Mesodermal cell (in vitro differentiated cells): ENCODE measurements around the gene PUDP. TPM values are rescaled to one million over a fixed set of nuclear protein-coding genes. Genes with fewer than 3 reads are reported as not detected.
"Not testable (repeated sequence)": the region's sequence is repeated elsewhere in the genome, so short reads cannot be mapped to it uniquely, and the experiment has no call there.

Source experiments
- H3K27ac ChIP-seq: 2 replicates; pipeline ENCODE4 v1.7.0; 2013; ENCODE audit warnings: mild to moderate bottlenecking, low read depth, low read length, moderate library complexity; ENCODE audit not compliant: severe bottlenecking
- H3K36me3 ChIP-seq: 2 replicates; pipeline ENCODE4 v1.7.1; 2013; ENCODE audit warnings: mild to moderate bottlenecking, low read length, moderate library complexity; ENCODE audit not compliant: control insufficient read depth, insufficient read depth
- H3K4me1 ChIP-seq: one replicate; pipeline ENCODE4 v1.7.1; 2013; ENCODE audit warnings: mild to moderate bottlenecking, low read length; ENCODE audit not compliant: insufficient read depth, control insufficient read depth, poor library complexity, severe bottlenecking
- H3K4me3 ChIP-seq: 2 replicates; pipeline ENCODE4 v1.7.0; 2013; ENCODE audit warnings: low read length, control low read depth, mild to moderate bottlenecking; ENCODE audit not compliant: insufficient read depth, poor library complexity, severe bottlenecking; ENCODE audit errors: extremely low read depth
- H3K9me3 ChIP-seq: 2 replicates; pipeline ENCODE4 v1.7.1; 2013; ENCODE audit warnings: mild to moderate bottlenecking, low read length, moderate library complexity; ENCODE audit not compliant: control insufficient read depth
- WGBS, 2 experiments: methylation state at CpG; one replicate each; pipeline ENCODE4 v1.1.5; 2013; ENCODE audit warnings: missing lambda C conversion rate in 2 of 2; ENCODE audit not compliant: insufficient coverage in 2 of 2; 5-methylcytosine and 5-hydroxymethylcytosine counted together
- polyA plus RNA-seq, 2 experiments: library from polyadenylated mRNA; stranded (reverse); fragments of 50-300 nt; gene quantifications; one replicate each; pipeline ENCODE4 v1.2.3, GENCODE V29; 2013

The PUDP gene
- polyA plus RNA-seq (2013, experiment 1 of 2) = 22.2 TPM
- polyA plus RNA-seq (2013, experiment 2 of 2) = 21.8 TPM

DNA sequence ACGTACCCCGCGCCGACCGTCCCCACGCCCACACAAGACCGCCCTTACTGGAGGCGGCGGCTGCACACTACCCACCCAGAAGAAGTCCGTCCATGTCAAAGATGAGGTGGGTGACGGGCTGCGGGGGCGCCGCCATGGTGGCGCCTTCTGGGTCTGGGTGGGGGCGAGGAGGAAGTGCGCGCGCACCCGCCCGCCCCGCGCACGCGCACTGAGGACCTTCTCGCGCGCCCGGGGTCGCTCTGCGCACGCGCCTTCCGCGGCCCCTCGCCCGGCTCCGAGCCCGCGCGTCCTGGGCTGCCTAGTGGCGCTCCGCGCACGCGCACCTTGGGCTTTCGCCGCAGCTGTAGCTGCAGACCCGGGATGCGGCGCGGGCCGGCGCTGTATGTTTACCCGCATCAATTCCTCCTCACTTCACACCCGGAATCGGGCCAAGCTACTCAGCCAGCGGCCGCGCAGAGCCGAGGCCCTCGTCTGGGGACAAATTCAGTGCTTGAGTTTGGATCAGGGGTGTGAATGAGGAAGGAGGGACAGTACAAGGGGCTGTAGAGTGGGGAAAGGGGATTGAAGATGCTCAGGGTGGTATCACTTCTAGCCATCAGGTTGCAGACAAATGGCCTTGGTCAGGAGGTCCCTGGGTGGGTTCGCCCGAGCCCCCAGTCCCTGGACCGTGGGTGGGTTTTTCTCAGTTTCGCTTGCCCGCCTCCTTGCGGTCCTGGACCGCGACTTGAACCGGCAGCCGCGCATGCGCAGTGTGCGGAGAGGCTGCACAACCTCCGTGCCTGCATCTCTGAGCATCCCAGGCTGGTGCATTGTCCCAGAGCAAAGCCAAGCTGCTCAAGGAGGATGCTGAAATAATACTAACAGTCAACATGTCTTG, at the start of gene PUDP:
Gene PUDP (minus strand): TSS at position 176 of the 877 bp plus-strand sequence. CDS start 40 bp downstream, at position 136.
- no peaks in the 10 kb centered on the region for H3K36me3 ChIP-seq
- peak within 1 kb of the TSS; percentile 54 for H3K4me3 ChIP-seq
- 0 to 1% methylated on average over 10 to 33 of the region's 76 CpGs for WGBS, 2 experiments
- H3K9me3 ChIP-seq = no peaks in the 10 kb centered on the region
- no peaks in the 10 kb centered on the region for H3K4me1 ChIP-seq
- H3K27ac ChIP-seq = peak within 1 kb of the TSS; percentile 69

DNA sequence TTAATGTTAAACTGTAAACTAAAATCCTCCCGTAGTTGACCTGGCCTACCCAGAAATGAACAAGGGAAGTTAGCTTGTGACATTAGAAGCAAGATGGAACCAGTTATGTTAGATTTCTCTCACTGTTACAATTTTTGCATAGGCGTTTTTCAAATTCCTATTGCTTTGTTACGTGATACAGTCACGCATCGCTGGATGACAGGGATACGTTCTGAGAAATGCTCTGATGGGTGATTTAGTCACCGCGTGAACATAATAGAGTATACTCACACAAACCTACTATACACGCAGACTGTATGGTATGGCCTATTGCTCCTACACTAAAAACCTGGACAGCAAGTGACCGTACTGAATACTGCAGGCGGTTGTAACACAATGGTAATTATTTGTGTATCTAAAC, 46.7 kb upstream of the PUDP start:
- H3K4me3 ChIP-seq = no peak overlapping the region
- H3K27ac ChIP-seq = no peak overlapping the region
- no peaks in the 10 kb centered on the region for H3K36me3 ChIP-seq
- no peaks in the 10 kb centered on the region for H3K4me1 ChIP-seq
- no peaks in the 10 kb centered on the region for H3K9me3 ChIP-seq
- WGBS, 2 experiments = no CpG with 5 or more reads among the region's 11 CpGs

- H3K36me3 ChIP-seq = no peaks in the 10 kb centered on the region
- H3K27ac ChIP-seq = no peak overlapping the region
- H3K4me1 ChIP-seq = no peaks in the 10 kb centered on the region
- no peak overlapping the region for H3K4me3 ChIP-seq
- no peaks in the 10 kb centered on the region for H3K9me3 ChIP-seq
- WGBS, 2 experiments = no CpG with 5 or more reads among the region's 7 CpGs
Measured at GRCh38 chrX:7192871-7193270, 44.9 kb upstream of the PUDP start.

DNA sequence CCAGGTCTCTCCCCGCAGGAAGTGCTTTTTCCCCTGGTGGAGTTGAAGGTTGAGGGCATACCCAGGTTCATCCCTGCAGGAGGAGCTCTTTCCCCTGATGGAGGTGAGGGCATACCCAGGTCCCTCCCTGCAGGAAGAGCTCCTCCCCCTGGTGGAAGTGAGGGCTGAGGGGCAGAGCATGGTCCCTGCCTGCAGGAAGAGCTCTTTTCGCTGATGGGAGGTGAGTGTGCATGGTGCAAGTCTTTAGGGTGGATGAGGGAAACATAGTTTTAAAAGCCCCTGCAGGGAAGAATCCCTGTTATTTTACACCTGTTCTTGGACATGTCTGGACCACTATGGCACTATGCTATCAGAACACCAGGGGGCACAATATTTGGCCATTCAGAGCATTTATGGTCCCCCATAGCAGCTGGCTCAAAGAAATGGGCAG, 43.7 kb upstream of the PUDP start:
- WGBS, 2 experiments = 80 to 83% methylated on average over 1 of the region's 2 CpGs
- no peaks in the 10 kb centered on the region for H3K36me3 ChIP-seq
- no peak overlapping the region for H3K4me3 ChIP-seq
- H3K9me3 ChIP-seq = no peaks in the 10 kb centered on the region
- H3K27ac ChIP-seq = no peak overlapping the region
- no peaks in the 10 kb centered on the region for H3K4me1 ChIP-seq

DNA sequence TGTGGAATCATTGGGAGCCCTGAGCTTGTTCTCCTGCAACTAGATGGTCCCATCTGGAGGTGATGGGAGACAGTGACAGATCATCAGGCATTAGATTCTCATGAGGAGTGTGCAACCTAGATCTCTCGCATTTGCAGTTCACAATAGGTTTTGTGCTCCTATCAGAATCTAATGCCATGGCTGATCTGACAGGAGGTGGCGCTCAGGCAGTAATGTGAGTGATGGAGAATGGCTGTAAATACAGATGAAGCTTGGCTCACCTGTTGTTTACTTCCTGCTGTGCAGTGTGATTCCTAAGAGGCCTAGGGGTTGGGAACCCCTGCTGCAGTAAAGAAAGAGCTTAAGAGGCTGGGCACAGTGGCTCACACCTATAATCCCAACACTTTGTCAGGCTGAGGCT, 42.2 kb upstream of the PUDP start:
- Histone ChIP-seq H3K4me1 (no peaks in the 10 kb centered on the region), H3K36me3 (no peaks in the 10 kb centered on the region), H3K4me3 (no peak overlapping the region), H3K9me3 (no peaks in the 10 kb centered on the region), H3K27ac (no peak overlapping the region)
- 80 to 100% methylated on average over 1 of the region's 2 CpGs for WGBS, 2 experiments

DNA sequence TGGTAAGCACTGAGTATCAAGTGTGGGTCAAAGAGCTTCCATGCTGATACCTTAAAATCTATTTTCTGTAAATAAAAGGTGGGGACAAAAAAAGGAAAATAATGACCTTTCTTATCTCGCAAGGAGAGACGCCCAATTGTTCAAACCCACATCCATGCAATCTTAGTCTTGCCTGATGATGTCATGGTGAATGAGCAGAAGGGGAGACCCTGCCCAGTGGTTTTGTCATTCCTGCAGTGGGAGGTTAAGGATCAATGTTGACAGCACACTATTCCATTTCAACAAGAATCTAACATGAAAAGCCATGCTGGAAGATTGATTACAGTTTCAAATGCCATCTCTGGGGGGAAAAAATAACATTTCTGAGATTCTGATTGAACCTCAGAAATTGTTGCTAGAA, 40.7 kb upstream of the PUDP start:
- no peak overlapping the region for H3K27ac ChIP-seq
- no peaks in the 10 kb centered on the region for H3K4me1 ChIP-seq
- no peak overlapping the region for H3K4me3 ChIP-seq
- no peaks in the 10 kb centered on the region for H3K36me3 ChIP-seq
- no peaks in the 10 kb centered on the region for H3K9me3 ChIP-seq
- WGBS, 2 experiments = no CpG with 5 or more reads among the region's 2 CpGs

- no peaks in the 10 kb centered on the region for H3K9me3 ChIP-seq
- H3K4me1 ChIP-seq = no peaks in the 10 kb centered on the region
- no peak overlapping the region for H3K27ac ChIP-seq
- no peaks in the 10 kb centered on the region for H3K36me3 ChIP-seq
- 100% methylated on average over 1 of the region's 3 CpGs for WGBS, 2 experiments
- no peak overlapping the region for H3K4me3 ChIP-seq
Measured at GRCh38 chrX:7184816-7185215, 36.9 kb upstream of the PUDP start.

DNA sequence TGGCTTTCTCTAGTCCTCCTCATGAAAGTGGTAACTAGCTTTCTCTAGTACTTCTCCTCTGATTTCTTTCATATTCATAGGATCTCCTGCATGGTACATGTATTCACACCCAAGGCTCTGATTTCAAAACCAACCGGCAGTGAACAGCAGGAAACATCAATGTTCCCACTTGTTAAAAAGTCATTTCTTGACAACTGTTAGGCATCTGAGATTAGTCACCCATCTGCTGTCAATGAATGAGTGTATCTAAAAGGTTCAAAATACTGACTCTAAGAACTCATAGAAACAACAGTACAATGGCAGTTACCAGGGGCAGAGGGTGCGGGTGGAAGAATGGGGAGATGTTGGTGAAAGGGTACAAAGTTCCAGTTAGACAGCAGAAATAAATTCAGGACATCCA, 31.5 kb upstream of the PUDP start:
- no peaks in the 10 kb centered on the region for H3K4me1 ChIP-seq
- H3K4me3 ChIP-seq = no peak overlapping the region
- no peak overlapping the region for H3K27ac ChIP-seq
- H3K36me3 ChIP-seq = no peaks in the 10 kb centered on the region
- no peaks in the 10 kb centered on the region for H3K9me3 ChIP-seq
- WGBS, 2 experiments = no CpG with 5 or more reads among the region's 2 CpGs

GRCh38 chrX:7178859-7179258, 30.9 kb upstream of the PUDP start:
- H3K27ac ChIP-seq, H3K4me3 ChIP-seq, H3K36me3 ChIP-seq, H3K9me3 ChIP-seq, H3K4me1 ChIP-seq: not testable (repeated sequence)
- WGBS, 2 experiments = no CpG with 5 or more reads among the region's 2 CpGs

- no peaks in the 10 kb centered on the region for H3K4me1 ChIP-seq
- H3K4me3 ChIP-seq = no peak overlapping the region
- H3K27ac ChIP-seq = no peak overlapping the region
- no peaks in the 10 kb centered on the region for H3K36me3 ChIP-seq
- H3K9me3 ChIP-seq = no peaks in the 10 kb centered on the region
- WGBS, 2 experiments = no CpG with 5 or more reads among the region's 3 CpGs
Measured at GRCh38 chrX:7170898-7171297, 22.9 kb upstream of the PUDP start.

DNA sequence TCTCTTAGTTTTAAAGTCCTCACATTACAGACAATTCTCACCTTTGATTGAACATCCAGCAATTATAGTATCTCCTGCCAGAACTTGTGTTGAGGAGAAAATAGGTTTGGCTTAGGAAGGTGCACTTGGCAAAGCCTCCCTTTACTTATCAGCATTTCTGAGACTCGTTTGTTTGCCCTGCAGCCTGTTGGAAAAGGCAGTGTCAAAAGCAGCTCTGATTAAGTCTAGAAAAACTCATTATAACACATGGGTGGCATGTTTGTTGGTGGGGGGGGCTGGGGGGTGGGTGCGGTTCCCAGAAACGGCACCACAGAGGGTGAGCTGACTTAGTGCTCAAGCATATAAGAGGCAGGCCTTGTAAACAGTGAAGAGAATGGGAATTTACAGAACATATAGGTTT, 21.7 kb upstream of the PUDP start:
- no CpG with 5 or more reads among the region's 3 CpGs for WGBS, 2 experiments
- no peaks in the 10 kb centered on the region for H3K9me3 ChIP-seq
- no peaks in the 10 kb centered on the region for H3K4me1 ChIP-seq
- no peak overlapping the region for H3K27ac ChIP-seq
- H3K36me3 ChIP-seq = no peaks in the 10 kb centered on the region
- H3K4me3 ChIP-seq = no peak overlapping the region
